Cardiac muscle cell (in vitro differentiated cells and primary cell): ENCODE results near the gene PLD1. TPM values are rescaled to one million over a fixed set of nuclear protein-coding genes. Genes with fewer than 3 reads are reported as not detected.
A peak's percentile ranks its signal among the peaks of the same experiment; 100 is the strongest.

ENCODE experiments used
- DNase-seq, 2 donors: peaks; one replicate each; pipeline versions ENCODE4 v3.0.0 to v3.0.0-alpha.2; 2010 to 2017; ENCODE audit warnings: low read depth in 1 of 2, low spot score in 1 of 2
- H3K27ac ChIP-seq: fragments of 200-600 bp; sonication (generic); 2 replicates; pipeline ENCODE4 v1.5.1; 2016
- H3K27me3 ChIP-seq: fragments of 200-600 bp; sonication (generic); 2 replicates; pipeline ENCODE4 v1.6.0; 2016; ENCODE audit warnings: control low read depth
- H3K36me3 ChIP-seq: fragments of 200-600 bp; sonication (generic); 2 replicates; pipeline ENCODE4 v1.5.1; 2016; ENCODE audit warnings: control low read depth
- H3K4me1 ChIP-seq: fragments of 200-600 bp; sonication (generic); 2 replicates; pipeline ENCODE4 v1.8.1; 2017; ENCODE audit warnings: low read depth, mild to moderate bottlenecking, mixed run types
- H3K4me3 ChIP-seq: fragments of 200-600 bp; sonication (generic); 2 replicates; pipeline ENCODE4 v1.5.1; 2016; ENCODE audit warnings: mild to moderate bottlenecking
- H3K9me3 ChIP-seq: fragments of 200-600 bp; sonication (generic); 2 replicates; pipeline ENCODE4 v1.5.1; 2017; ENCODE audit warnings: low read depth, mild to moderate bottlenecking, control low read depth
- CTCF ChIP-seq: IDR thresholded peaks from 2 replicates; pipeline ENCODE4 v1.5.1; 2012; ENCODE audit warnings: low read depth, mild to moderate bottlenecking, low read length
- polyA plus RNA-seq: library from polyadenylated mRNA; unstranded; fragments of >200 nt; fragmentation: Nextera tagmentation; extraction: Ambion mirVana; gene quantifications from 2 replicates; pipeline ENCODE4 v1.2.1, GENCODE V29; 2016
- total RNA-seq: library from RNA; depleted of rRNA; stranded (reverse); fragments of >200 nt; gene quantifications from 2 replicates; pipeline ENCODE4 v1.2.3, GENCODE V29; 2016

PLD1 gene
- total and polyA plus RNA-seq, 2 experiments from 2014 or later, result 18.3 to 35.1 TPM

DNA sequence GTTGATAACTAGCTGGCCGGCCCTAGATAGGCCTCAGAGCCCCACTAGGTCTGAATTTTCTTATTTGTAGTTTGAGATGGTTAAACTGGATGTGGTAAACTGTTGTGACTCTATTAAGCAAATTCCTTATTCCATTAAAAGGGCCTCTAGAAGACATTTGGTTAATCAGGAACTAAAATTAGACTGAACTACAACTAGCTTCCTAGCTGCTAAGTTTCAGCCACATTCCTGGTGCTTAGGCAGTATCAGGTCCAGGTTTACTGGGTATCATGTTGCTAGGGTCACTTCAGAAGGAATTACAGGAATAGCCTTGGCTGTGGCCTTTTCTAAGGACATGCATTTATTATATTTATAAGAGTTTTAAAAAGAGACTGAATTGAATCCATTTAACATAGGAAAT lies 136.3 kb downstream of the PLD1 start:
- Histone ChIP-seq H3K4me3 (no peak overlapping the region), H3K27me3 (no peaks in the 10 kb centered on the region), H3K4me1 (peaks cover 9% of the 10 kb centered on the region), H3K27ac (peak overlapping the region; percentile 76), H3K36me3 (no peaks in the 10 kb centered on the region), H3K9me3 (no peaks in the 10 kb centered on the region)
- TF ChIP-seq CTCF, result no peak
- peak in 1 of 2 donors; percentile 68 for DNase-seq

DNA sequence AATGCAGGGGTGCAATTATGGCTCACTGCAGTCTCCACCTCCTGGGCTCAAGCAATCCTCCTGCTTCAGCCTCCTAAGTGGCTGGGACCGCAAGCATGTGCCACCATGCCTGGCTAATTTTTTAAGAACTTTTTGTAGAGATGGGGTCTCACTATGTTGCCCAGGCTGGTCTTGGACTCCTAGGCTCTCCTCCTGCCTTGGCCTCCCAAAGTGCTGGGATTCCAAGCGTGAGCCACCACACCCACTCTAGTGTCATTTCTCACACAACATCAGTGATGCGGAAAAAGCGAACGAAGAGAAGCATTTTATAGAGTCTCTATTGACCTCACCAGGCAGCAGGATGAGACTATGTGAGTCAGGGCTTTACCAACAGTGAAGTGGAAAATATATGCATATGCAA lies 137.7 kb downstream of the PLD1 start:
- Histone ChIP-seq H3K4me3 (no peak overlapping the region), H3K27ac (no peak overlapping the region), H3K9me3 (no peaks in the 10 kb centered on the region), H3K4me1 (peaks cover 9% of the 10 kb centered on the region), H3K36me3 (no peaks in the 10 kb centered on the region), H3K27me3 (no peaks in the 10 kb centered on the region)
- DNase-seq, result no peak
- no peak for TF ChIP-seq CTCF

DNA sequence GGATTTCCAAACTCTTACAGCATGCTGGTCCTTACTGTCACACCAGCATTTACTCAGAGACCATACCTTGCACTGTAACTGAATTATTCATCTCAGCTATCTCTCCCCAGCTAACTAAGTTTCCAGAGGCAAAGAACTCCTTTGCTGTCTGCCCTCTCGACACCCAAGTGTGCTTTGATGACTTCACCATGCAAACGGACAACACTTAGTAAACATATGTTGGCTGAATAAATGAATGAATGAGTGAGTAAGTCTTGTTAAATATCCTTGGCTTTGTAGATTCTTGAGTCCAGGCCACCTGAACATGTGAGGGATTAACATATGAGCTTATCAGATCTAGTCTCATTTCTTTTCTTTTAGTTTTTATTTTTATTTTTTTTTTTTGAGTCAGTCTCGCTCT lies 138.2 kb downstream of the PLD1 start:
- no peak overlapping the region for H3K4me3 ChIP-seq
- no peaks in the 10 kb centered on the region for H3K9me3 ChIP-seq
- no peak overlapping the region for H3K27ac ChIP-seq
- TF ChIP-seq CTCF, result no peak
- H3K36me3 ChIP-seq, result no peaks in the 10 kb centered on the region
- H3K4me1 ChIP-seq, result peaks cover 9% of the 10 kb centered on the region
- no peaks in the 10 kb centered on the region for H3K27me3 ChIP-seq
- DNase-seq, result no peak

- H3K27ac ChIP-seq, result no peak overlapping the region
- H3K36me3 ChIP-seq, result no peaks in the 10 kb centered on the region
- no peaks in the 10 kb centered on the region for H3K9me3 ChIP-seq
- H3K4me3 ChIP-seq, result no peak overlapping the region
- no peak for TF ChIP-seq CTCF
- no peak for DNase-seq
- H3K27me3 ChIP-seq, result no peaks in the 10 kb centered on the region
- peaks cover 9% of the 10 kb centered on the region for H3K4me1 ChIP-seq
These were observed 138.6 kb downstream of the PLD1 start for GRCh38 chr3:171671709-171672108.

- Histone ChIP-seq H3K36me3 (peaks cover 8% of the 10 kb centered on the region), H3K4me1 (no peaks in the 10 kb centered on the region), H3K4me3 (no peak overlapping the region), H3K27ac (no peak overlapping the region), H3K9me3 (no peaks in the 10 kb centered on the region), H3K27me3 (no peaks in the 10 kb centered on the region)
- TF ChIP-seq CTCF, result no peak
- DNase-seq, result no peak
These were observed 143.8 kb downstream of the PLD1 start for GRCh38 chr3:171666516-171666915.

DNA sequence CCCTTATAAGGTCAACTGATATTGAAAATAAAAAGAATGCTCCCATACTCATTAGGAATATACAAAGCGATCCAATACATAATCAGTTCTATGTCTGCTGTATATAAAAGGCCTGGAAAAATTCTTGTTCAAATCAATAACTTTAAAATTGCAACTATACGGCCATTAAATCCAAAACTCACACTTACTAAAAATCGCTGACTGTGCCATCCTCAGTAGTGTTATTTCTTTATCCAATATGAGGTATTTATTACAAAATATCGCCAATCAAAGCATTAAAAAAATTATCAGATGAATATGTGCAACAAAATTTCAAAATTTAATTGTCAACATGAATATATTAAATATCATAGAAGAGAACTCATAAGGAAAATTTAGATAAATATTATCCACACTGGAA lies 146.5 kb downstream of the PLD1 start:
- Histone ChIP-seq H3K4me3 (no peak overlapping the region), H3K27ac (no peak overlapping the region), H3K36me3 (peaks cover 14% of the 10 kb centered on the region), H3K27me3 (no peaks in the 10 kb centered on the region), H3K9me3 (no peaks in the 10 kb centered on the region), H3K4me1 (peaks cover 16% of the 10 kb centered on the region)
- DNase-seq, result no peak
- TF ChIP-seq CTCF, result no peak
